SK-N-SH (cell line): Measurements from ENCODE around the gene AFMID. TPM values are rescaled to one million over a fixed set of nuclear protein-coding genes. Genes with fewer than 3 reads are reported as not detected.

Experiments
- CTCF ChIA-PET: fragments of 300-600, 350-600 bp; formaldehyde crosslinking; extraction: SDS; loops from one replicate; lab custom pipeline; 2021; lab: Yijun Ruan, JAX
- POLR2A ChIA-PET: fragments of 350-600 bp; sonication (Branson Sonifier 250); formaldehyde crosslinking; extraction: SDS; loops from one replicate; lab custom pipeline; 2020; ENCODE audit warnings: antibody characterized with exemption, inconsistent platforms; lab: Yijun Ruan, JAX
- DNase-seq: peaks from one replicate; pipeline ENCODE4 v3.0.0; 2012
- H2AFZ ChIP-seq: fragments of 200-600 bp; sonication (generic); 2 replicates; pipeline ENCODE4 v1.8.1; 2016; ENCODE audit warnings: antibody characterized with exemption, mild to moderate bottlenecking, low read depth
- H3F3A ChIP-seq: fragments of 200-600 bp; sonication (generic); replicated peaks from 2 replicates; pipeline ENCODE3; 2016; ENCODE audit warnings: antibody characterized with exemption, mild to moderate bottlenecking; ENCODE audit not compliant: insufficient read depth
- H3K27ac ChIP-seq, 2 experiments: fragments of 200-500 bp in 1 of 2; fragments of 200-600 bp in 1 of 2; sonication (Bioruptor generic) in 1 of 2; sonication (generic), shearing (Covaris generic) in 1 of 2; 2 replicates each; pipeline versions ENCODE4 v1.5.1 to v1.6.1; 2014 to 2016; ENCODE audit warnings: low read depth in 2 of 2, inconsistent platforms in 1 of 2, low read length in 1 of 2, mild to moderate bottlenecking in 1 of 2, mixed read lengths in 1 of 2
- H3K27me3 ChIP-seq: fragments of 200-600 bp; sonication (generic), shearing (Covaris generic); 2 replicates; pipeline ENCODE4 v1.6.1; 2016; ENCODE audit warnings: mixed run types; ENCODE audit not compliant: insufficient read depth
- H3K36me3 ChIP-seq, 2 experiments: fragments of 200-500 bp in 1 of 2; fragments of 200-600 bp in 1 of 2; sonication (Bioruptor generic) in 1 of 2; sonication (generic) in 1 of 2; replicated peaks in 1 of 2; 2 replicates each; pipeline versions ENCODE3 to v1.5.1; 2014 to 2016; ENCODE audit warnings: low read length in 1 of 2, mild to moderate bottlenecking in 1 of 2; ENCODE audit not compliant: insufficient read depth in 2 of 2, control insufficient read depth in 1 of 2
- H3K4me1 ChIP-seq, 2 experiments: fragments of 200-500 bp in 1 of 2; fragments of 200-600 bp in 1 of 2; sonication (Bioruptor generic) in 1 of 2; sonication (generic), shearing (Covaris generic) in 1 of 2; 2 replicates each; pipeline versions ENCODE4 v1.5.1 to v1.6.1; 2014 to 2016; ENCODE audit warnings: low read depth in 1 of 2, low read length in 1 of 2, mixed run types in 1 of 2; ENCODE audit not compliant: insufficient read depth in 2 of 2, control insufficient read depth in 1 of 2
- H3K4me2 ChIP-seq: fragments of 200-600 bp; sonication (generic), shearing (Covaris generic); 2 replicates; pipeline ENCODE4 v1.6.1; 2017; ENCODE audit warnings: mixed run types
- H3K4me3 ChIP-seq, 2 experiments: fragments of 200-500 bp in 1 of 2; fragments of 200-600 bp in 1 of 2; sonication (Bioruptor generic) in 1 of 2; sonication (generic), shearing (Covaris generic) in 1 of 2; 2 replicates each; pipeline versions ENCODE4 v1.5.1 to v1.8.1; 2014 to 2016; ENCODE audit warnings: low read depth in 2 of 2, inconsistent platforms in 1 of 2, low read length in 1 of 2, mild to moderate bottlenecking in 1 of 2, mixed read lengths in 1 of 2, moderate library complexity in 1 of 2
- H3K79me2 ChIP-seq: fragments of 200-600 bp; sonication (generic); 2 replicates; pipeline ENCODE4 v1.8.1; 2017; ENCODE audit warnings: mild to moderate bottlenecking; ENCODE audit not compliant: insufficient read depth
- H3K9ac ChIP-seq: fragments of 200-600 bp; sonication (generic); 2 replicates; pipeline ENCODE4 v1.6.1; 2017; ENCODE audit warnings: mixed run types
- H3K9me2 ChIP-seq: fragments of 200-600 bp; sonication (generic); 2 replicates; pipeline ENCODE4 v1.6.1; 2017; ENCODE audit warnings: mixed run types
- H3K9me3 ChIP-seq: fragments of 200-600 bp; sonication (generic); 2 replicates; pipeline ENCODE4 v1.6.1; 2017; ENCODE audit warnings: mixed run types, mild to moderate bottlenecking, moderate library complexity
- H4K20me1 ChIP-seq: fragments of 200-600 bp; sonication (generic); 2 replicates; pipeline ENCODE4 v1.6.1; 2017; ENCODE audit warnings: mild to moderate bottlenecking, mixed run types; ENCODE audit not compliant: insufficient read depth
- CTCF ChIP-seq: fragments of 200-600 bp; sonication (generic); IDR thresholded peaks from 2 replicates; pipeline ENCODE4 v1.6.1; 2017; ENCODE audit warnings: antibody characterized with exemption, mild to moderate bottlenecking, moderate library complexity
- ELF1 ChIP-seq: IDR thresholded peaks from 2 replicates; pipeline ENCODE4 v1.4.0; 2012
- EP300 ChIP-seq, 2 experiments: IDR thresholded peaks; 2 replicates each; pipeline versions ENCODE4 v1.4.0 to v1.6.1; 2012; ENCODE audit warnings: borderline replicate concordance in 1 of 2, low read depth in 1 of 2, low read length in 1 of 2
- EZH2phosphoT487 ChIP-seq: fragments of 200-600 bp; sonication (generic); IDR thresholded peaks from 2 replicates; pipeline ENCODE4 v1.6.1; 2017; ENCODE audit warnings: low read depth, mixed run types, mild to moderate bottlenecking, antibody characterized with exemption, moderate library complexity, borderline replicate concordance
- FOXJ3 ChIP-seq: sonication (generic); formaldehyde crosslinking; IDR thresholded peaks from 2 replicates; pipeline ENCODE4 v1.5.1; 2020; ENCODE audit warnings: mild to moderate bottlenecking, missing genetic modification reagents
- FOXM1 ChIP-seq: IDR thresholded peaks from 2 replicates; pipeline ENCODE4 v1.4.0; 2012; ENCODE audit warnings: low read depth, mild to moderate bottlenecking
- GABPA ChIP-seq: IDR thresholded peaks from 2 replicates; pipeline ENCODE4 v1.4.0; 2012; ENCODE audit warnings: low read depth, mild to moderate bottlenecking
- GATA2 ChIP-seq: sonication (generic); formaldehyde crosslinking; IDR thresholded peaks from 2 replicates; pipeline ENCODE4 v1.5.0; 2020; ENCODE audit warnings: mild to moderate bottlenecking, missing genetic modification reagents
- JUND ChIP-seq: IDR thresholded peaks from 2 replicates; pipeline ENCODE4 v1.4.0; 2012
- MEF2A ChIP-seq: IDR thresholded peaks from 2 replicates; pipeline ENCODE4 v1.4.0; 2012; ENCODE audit warnings: low read depth, borderline replicate concordance
- MXI1 ChIP-seq: IDR thresholded peaks from 2 replicates; pipeline ENCODE4 v1.6.1; 2012; ENCODE audit warnings: mild to moderate bottlenecking, low read depth, low read length, improper control_type of control experiment
- NFIC ChIP-seq: IDR thresholded peaks from 2 replicates; pipeline ENCODE4 v1.4.0; 2012; ENCODE audit warnings: borderline replicate concordance
- NRF1 ChIP-seq: IDR thresholded peaks from 2 replicates; pipeline ENCODE4 v1.6.1; 2012; ENCODE audit warnings: low read depth, mild to moderate bottlenecking, low read length
- RAD21 ChIP-seq: IDR thresholded peaks from 2 replicates; pipeline ENCODE4 v1.6.1; 2012; ENCODE audit warnings: mild to moderate bottlenecking, low read length
- RXRA ChIP-seq: IDR thresholded peaks from 2 replicates; pipeline ENCODE4 v1.4.0; 2012; ENCODE audit warnings: low read depth, mild to moderate bottlenecking, borderline replicate concordance
- SIN3A ChIP-seq: IDR thresholded peaks from 2 replicates; pipeline ENCODE4 v1.6.1; 2012; ENCODE audit warnings: low read depth, mild to moderate bottlenecking, low read length, moderate library complexity, borderline replicate concordance
- SMC3 ChIP-seq: IDR thresholded peaks from 2 replicates; pipeline ENCODE4 v1.6.1; 2012; ENCODE audit warnings: low read depth, low read length, improper control_type of control experiment
- TCF12 ChIP-seq: IDR thresholded peaks from 2 replicates; pipeline ENCODE4 v1.4.0; 2012
- TEAD4 ChIP-seq: IDR thresholded peaks from 2 replicates; pipeline ENCODE4 v1.4.0; 2012; ENCODE audit warnings: mild to moderate bottlenecking, borderline replicate concordance; ENCODE audit not compliant: insufficient read depth
- WGBS: methylation state at CpG from one replicate; pipeline ENCODE4 v1.1.6; 2017; ENCODE audit warnings: low lambda C conversion rate; 5-methylcytosine and 5-hydroxymethylcytosine counted together
- polyA plus RNA-seq, 3 experiments: library from polyadenylated mRNA; depleted of rRNA; stranded (reverse); fragments of >200 nt; gene quantifications; 2 replicates each; pipeline ENCODE4 v1.2.3, GENCODE V29; 2012

Gene AFMID
- polyA plus RNA-seq, 1 of the 3 experiments (the other 2 are of a cell fraction) = 44.4 TPM

- ChIA-PET CTCF (interaction anchor here (1.0 to 5.9 kb wide), 6 partner anchors 18 to 92 kb away, joined by 3 to 22 read pairs (median 8); partner anchors contain the start of genes AFMID and TK1), POLR2A (interaction anchor here (0.9 kb wide), 1 partner anchor 14 kb away, joined by 3 read pairs; no protein-coding TSS in a partner anchor)
- H3K79me2 ChIP-seq = no peaks in the 10 kb centered on the region
Observed at GRCh38 chr17:78205124-78205775, 18.1 kb downstream of the AFMID start.

DNA sequence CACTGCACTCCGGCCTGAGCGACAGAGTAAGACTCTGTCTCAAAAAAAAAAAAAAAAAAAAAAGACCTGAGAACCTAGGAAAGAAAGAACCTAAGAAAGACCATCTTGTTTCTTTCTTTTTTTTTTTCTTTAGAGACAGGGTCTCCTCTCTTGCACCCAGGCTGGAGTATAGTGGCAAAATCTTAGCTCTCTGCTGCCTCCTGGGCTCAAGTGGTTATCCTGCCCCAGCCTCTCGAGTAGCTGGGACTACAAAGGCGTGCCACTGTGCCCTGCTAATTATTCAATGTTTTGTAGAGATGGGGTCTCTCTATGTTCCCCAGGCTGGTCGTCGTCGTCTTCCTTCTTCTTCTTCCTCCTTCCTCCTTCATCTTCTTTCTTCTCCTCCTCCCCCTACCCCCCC is 19.1 kb downstream of the AFMID start:
- POLR2A ChIA-PET = no interaction called here
- H3K79me2 ChIP-seq = no peaks in the 10 kb centered on the region
- H3K4me3 ChIP-seq = no peak overlapping the region
- 91% methylated on average over 7 of the region's 7 CpGs for WGBS
- H3K27me3 ChIP-seq = no peaks in the 10 kb centered on the region
- H3K9ac ChIP-seq = no peak overlapping the region
- no peaks in the 10 kb centered on the region for H3F3A ChIP-seq
- H3K27ac ChIP-seq = no peak overlapping the region
- no peak overlapping the region for H3K4me2 ChIP-seq
- H3K9me2 ChIP-seq = no peaks in the 10 kb centered on the region
- H3K36me3 ChIP-seq = peaks cover 0 to 3% of the 10 kb centered on the region in 2 experiments
- no peak overlapping the region for H2AFZ ChIP-seq
- H3K4me1 ChIP-seq = no peaks in the 10 kb centered on the region; a peak in 1 of 4 replicates
- DNase-seq = no peak
- TF ChIP-seq CTCF (peak; percentile 16; the same call in 1 of the 2 replicates), GATA2 (CRISPR knock-in tag) (no peak)
- no peaks in the 10 kb centered on the region for H3K9me3 ChIP-seq
- no peaks in the 10 kb centered on the region for H4K20me1 ChIP-seq
- CTCF ChIA-PET = interaction anchor here (1.1 to 3.8 kb wide), 3 partner anchors 20 to 44 kb away, joined by 3 to 12 read pairs (median 6); partner anchors contain the start of gene TK1

More at GRCh38 chr17:78205124-78205775, 18.1 kb downstream of the AFMID start:
- H3K4me3 ChIP-seq = no peak overlapping the region
- no peak overlapping the region for H2AFZ ChIP-seq
- no peaks in the 10 kb centered on the region for H3K27me3 ChIP-seq
- no peak overlapping the region for H3K4me2 ChIP-seq
- WGBS = 90% methylated on average over 17 of the region's 17 CpGs
- H3K9me3 ChIP-seq = no peaks in the 10 kb centered on the region
- no peaks in the 10 kb centered on the region for H3K9me2 ChIP-seq
- peaks cover 0 to 3% of the 10 kb centered on the region in 2 experiments for H3K36me3 ChIP-seq
- no peaks in the 10 kb centered on the region for H3K4me1 ChIP-seq
- H3F3A ChIP-seq = no peaks in the 10 kb centered on the region
- no peak overlapping the region for H3K27ac ChIP-seq
- TF ChIP-seq JUND (no peak), NRF1 (no peak), FOXM1 (no peak), SMC3 (no peak), RAD21 (no peak), TCF12 (no peak), FOXJ3 (CRISPR knock-in tag) (no peak), GATA2 (CRISPR knock-in tag) (no peak), CTCF (no peak), EZH2phosphoT487 (no peak), MEF2A (no peak), RXRA (no peak), ELF1 (no peak), MXI1 (no peak), EP300 (IDR thresholded peaks at IDR 0.05; ENCODE audit: borderline replicate concordance in 1 of 2, low read depth in 1 of 2, low read length in 1 of 2) (no peak), SIN3A (no peak), NFIC (no peak), GABPA (no peak), TEAD4 (no peak)
- DNase-seq = no peak
- H4K20me1 ChIP-seq = no peaks in the 10 kb centered on the region
- H3K9ac ChIP-seq = no peak overlapping the region
